GM19463 (cell line): ENCODE results near the gene SPAG4.

Source experiments
- ATAC-seq: cut with Tn5 transposase; IDR thresholded peaks from one replicate; pipeline ENCODE4 v1.9.1; 2021; ENCODE audit warnings: mild to moderate bottlenecking, moderate library complexity; ENCODE audit not compliant: unreplicated experiment

Gene SPAG4

GRCh38 chr20:35652641-35653429 is 37.2 kb downstream of the SPAG4 start:
- no peak for ATAC-seq

- ATAC-seq = no peak
Observed at GRCh38 chr20:35653430-35653734, 37.8 kb downstream of the SPAG4 start.

- no peak for ATAC-seq
Observed at GRCh38 chr20:35653893-35654292, 38.3 kb downstream of the SPAG4 start.

GRCh38 chr20:35654415-35654814 is 38.8 kb downstream of the SPAG4 start:
- no peak for ATAC-seq

- no peak for ATAC-seq
Observed at GRCh38 chr20:35657271-35657670, 41.6 kb downstream of the SPAG4 start.

GRCh38 chr20:35660122-35660937 is 44.7 kb downstream of the SPAG4 start:
- ATAC-seq = no peak

- no peak for ATAC-seq
Observed at GRCh38 chr20:35661053-35661452, 45.4 kb downstream of the SPAG4 start.

- no peak for ATAC-seq
Observed at GRCh38 chr20:35661908-35662307, 46.3 kb downstream of the SPAG4 start.

- ATAC-seq = no peak
Observed at GRCh38 chr20:35662551-35662950, 46.9 kb downstream of the SPAG4 start.

- ATAC-seq = peak; percentile 10
Observed at GRCh38 chr20:35663516-35664465, 48.2 kb downstream of the SPAG4 start.

- ATAC-seq = peak; percentile 79
Observed at GRCh38 chr20:35664466-35665206, 49.0 kb downstream of the SPAG4 start, which contains the start of the genes CPNE1 and RBM12. TSS of gene CPNE1 (minus strand) at chr20:35664900. CDS start at chr20:35632923, 31,977 bp downstream. TSS of gene RBM12 (minus strand) at chr20:35664900. CDS start at chr20:35655322, 9,578 bp downstream.

- no peak for ATAC-seq
Observed at GRCh38 chr20:35665949-35666288, 50.3 kb downstream of the SPAG4 start.

- no peak for ATAC-seq
Observed at GRCh38 chr20:35669221-35669620, 53.6 kb downstream of the SPAG4 start.

GRCh38 chr20:35669681-35670080 is 54.1 kb downstream of the SPAG4 start:
- no peak for ATAC-seq
